ENCODE measurements around the gene SOX1. TPM values are rescaled to one million over a fixed set of nuclear protein-coding genes. Genes with fewer than 3 reads are reported as not detected.

Gene SOX1
- polyA plus RNA-seq, 1 of the 3 experiments (the other 2 are of a cell fraction) = not detected

DNA sequence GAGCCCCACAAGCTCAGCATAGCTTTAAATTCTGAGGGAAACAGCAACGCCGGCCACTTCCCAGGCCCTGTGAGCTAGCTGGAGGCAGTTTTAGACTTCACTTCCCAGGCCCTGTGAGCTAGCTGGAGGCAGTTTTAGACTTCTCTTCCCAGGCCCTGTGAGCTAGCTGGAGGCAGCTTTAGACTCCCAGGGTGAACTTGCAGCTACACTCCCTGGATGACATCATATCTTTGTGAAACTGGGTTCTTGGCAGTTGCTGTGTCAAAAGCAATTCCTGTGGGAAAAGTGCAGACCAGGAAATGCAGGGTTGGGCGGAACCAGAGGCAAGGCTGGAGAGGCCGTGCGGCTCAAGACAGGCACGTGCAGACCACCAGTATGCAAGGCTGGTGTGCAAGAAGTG lies 12.7 kb downstream of the SOX1 start:
- peaks cover under 1% of the 10 kb centered on the region; the same call in 1 of the 2 replicates for H3K9me3 ChIP-seq
- no peaks in the 10 kb centered on the region for H3K9me2 ChIP-seq
- H4K20me1 ChIP-seq (ENCODE audit: insufficient read depth) = no peaks in the 10 kb centered on the region
- H2AFZ ChIP-seq (ENCODE audit: low read depth) = no peak overlapping the region
- H3K79me2 ChIP-seq (ENCODE audit: insufficient read depth) = no peaks in the 10 kb centered on the region
- POLR2A ChIA-PET = no interaction called here
- H3K4me3 ChIP-seq (ENCODE audit: low read depth in 2 of 2, low read length in 1 of 2) = no peak overlapping the region
- CTCF ChIA-PET = no interaction called here
- no peak for DNase-seq
- H3K27me3 ChIP-seq (ENCODE audit: insufficient read depth) = peaks cover 39% of the 10 kb centered on the region
- no peaks in the 10 kb centered on the region for H3K4me1 ChIP-seq (ENCODE audit: control insufficient read depth in 1 of 2, insufficient read depth in 2 of 2, low read depth in 1 of 2, low read length in 1 of 2)
- no peaks in the 10 kb centered on the region for H3F3A ChIP-seq (replicated peaks; ENCODE audit: insufficient read depth)
- H3K36me3 ChIP-seq (replicated peaks in 1 of 2; ENCODE audit: control insufficient read depth in 1 of 2, insufficient read depth in 2 of 2, low read length in 1 of 2) = no peaks in the 10 kb centered on the region
- H3K4me2 ChIP-seq = no peak overlapping the region
- H3K9ac ChIP-seq = no peak overlapping the region
- TF ChIP-seq SMC3 (IDR thresholded peaks at IDR 0.05; ENCODE audit: low read depth, low read length) (no peak), POLR2AphosphoS5 (IDR thresholded peaks at IDR 0.05; ENCODE audit: low read depth, low read length) (no peak), EZH2phosphoT487 (IDR thresholded peaks at IDR 0.05; ENCODE audit: borderline replicate concordance, low read depth) (no peak), USF2 (IDR thresholded peaks at IDR 0.05; ENCODE audit: borderline replicate concordance, low read depth, low read length) (no peak), FOXM1 (IDR thresholded peaks at IDR 0.05; ENCODE audit: low read depth) (no peak), RXRA (IDR thresholded peaks at IDR 0.05; ENCODE audit: borderline replicate concordance, low read depth) (no peak)
- no peak overlapping the region for H3K27ac ChIP-seq (ENCODE audit: low read depth in 2 of 2, low read length in 1 of 2)
- WGBS (ENCODE audit: low lambda C conversion rate) = 23% methylated on average over 4 of the region's 6 CpGs

DNA sequence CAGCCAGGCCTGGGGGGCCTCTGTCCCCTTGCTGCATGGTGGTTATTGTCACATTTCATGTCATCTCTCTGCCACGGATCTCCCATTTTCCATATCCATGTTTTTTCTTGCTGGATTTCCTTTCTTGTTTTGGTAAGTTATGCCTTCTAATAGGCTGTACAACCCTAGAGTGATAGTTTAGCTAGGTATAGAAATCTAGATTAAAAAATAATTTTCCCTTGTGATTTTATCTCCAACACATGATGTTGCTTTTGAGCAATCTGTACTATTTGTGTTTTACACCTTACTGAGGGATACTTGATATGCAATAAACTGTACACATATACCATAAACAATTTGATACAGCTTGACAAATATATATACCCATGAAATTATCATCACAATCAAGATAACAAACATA lies 17.0 kb downstream of the SOX1 start:
- no peak overlapping the region for H3K9ac ChIP-seq
- peaks cover 10% of the 10 kb centered on the region; the same call in 1 of the 2 replicates for H3K27me3 ChIP-seq (ENCODE audit: insufficient read depth)
- no peaks in the 10 kb centered on the region for H3K79me2 ChIP-seq (ENCODE audit: insufficient read depth)
- H3K27ac ChIP-seq (ENCODE audit: low read depth in 2 of 2, low read length in 1 of 2) = no peak overlapping the region
- WGBS (ENCODE audit: low lambda C conversion rate) = 0% methylated on average over 1 of the region's 1 CpG
- H3K4me2 ChIP-seq = no peak overlapping the region
- TF ChIP-seq FOSL2 (IDR thresholded peaks at IDR 0.05; ENCODE audit: borderline replicate concordance, low read depth) (no peak), RCOR1 (IDR thresholded peaks at IDR 0.05; ENCODE audit: low read length) (no peak), MXI1 (IDR thresholded peaks at IDR 0.05; ENCODE audit: low read depth, low read length) (no peak), ELF1 (IDR thresholded peaks at IDR 0.05) (no peak), TCF12 (IDR thresholded peaks at IDR 0.05) (no peak), USF2 (IDR thresholded peaks at IDR 0.05; ENCODE audit: borderline replicate concordance, low read depth, low read length) (no peak), POLR2AphosphoS5 (IDR thresholded peaks at IDR 0.05; ENCODE audit: low read depth, low read length) (no peak)
- TF ChIP-seq, protein P1, sequence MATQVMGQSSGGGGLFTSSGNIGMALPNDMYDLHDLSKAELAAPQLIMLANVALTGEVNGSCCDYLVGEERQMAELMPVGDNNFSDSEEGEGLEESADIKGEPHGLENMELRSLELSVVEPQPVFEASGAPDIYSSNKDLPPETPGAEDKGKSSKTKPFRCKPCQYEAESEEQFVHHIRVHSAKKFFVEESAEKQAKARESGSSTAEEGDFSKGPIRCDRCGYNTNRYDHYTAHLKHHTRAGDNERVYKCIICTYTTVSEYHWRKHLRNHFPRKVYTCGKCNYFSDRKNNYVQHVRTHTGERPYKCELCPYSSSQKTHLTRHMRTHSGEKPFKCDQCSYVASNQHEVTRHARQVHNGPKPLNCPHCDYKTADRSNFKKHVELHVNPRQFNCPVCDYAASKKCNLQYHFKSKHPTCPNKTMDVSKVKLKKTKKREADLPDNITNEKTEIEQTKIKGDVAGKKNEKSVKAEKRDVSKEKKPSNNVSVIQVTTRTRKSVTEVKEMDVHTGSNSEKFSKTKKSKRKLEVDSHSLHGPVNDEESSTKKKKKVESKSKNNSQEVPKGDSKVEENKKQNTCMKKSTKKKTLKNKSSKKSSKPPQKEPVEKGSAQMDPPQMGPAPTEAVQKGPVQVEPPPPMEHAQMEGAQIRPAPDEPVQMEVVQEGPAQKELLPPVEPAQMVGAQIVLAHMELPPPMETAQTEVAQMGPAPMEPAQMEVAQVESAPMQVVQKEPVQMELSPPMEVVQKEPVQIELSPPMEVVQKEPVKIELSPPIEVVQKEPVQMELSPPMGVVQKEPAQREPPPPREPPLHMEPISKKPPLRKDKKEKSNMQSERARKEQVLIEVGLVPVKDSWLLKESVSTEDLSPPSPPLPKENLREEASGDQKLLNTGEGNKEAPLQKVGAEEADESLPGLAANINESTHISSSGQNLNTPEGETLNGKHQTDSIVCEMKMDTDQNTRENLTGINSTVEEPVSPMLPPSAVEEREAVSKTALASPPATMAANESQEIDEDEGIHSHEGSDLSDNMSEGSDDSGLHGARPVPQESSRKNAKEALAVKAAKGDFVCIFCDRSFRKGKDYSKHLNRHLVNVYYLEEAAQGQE (IDR thresholded peaks at IDR 0.05; ENCODE audit: low read depth, low read length) = no peak
- H3K4me1 ChIP-seq (ENCODE audit: control insufficient read depth in 1 of 2, insufficient read depth in 2 of 2, low read depth in 1 of 2, low read length in 1 of 2) = no peaks in the 10 kb centered on the region
- no peak for DNase-seq
- no peaks in the 10 kb centered on the region for H4K20me1 ChIP-seq (ENCODE audit: insufficient read depth)
- POLR2A ChIA-PET = no interaction called here
- H3K36me3 ChIP-seq (replicated peaks in 1 of 2; ENCODE audit: control insufficient read depth in 1 of 2, insufficient read depth in 2 of 2, low read length in 1 of 2) = no peaks in the 10 kb centered on the region
- peaks cover 7% of the 10 kb centered on the region; the same call in 1 of the 2 replicates for H3K9me3 ChIP-seq
- H2AFZ ChIP-seq (ENCODE audit: low read depth) = no peak overlapping the region
- H3K9me2 ChIP-seq = no peaks in the 10 kb centered on the region
- CTCF ChIA-PET = interaction anchor here (1.5 kb wide), 1 partner anchor 13 kb away, joined by 4 read pairs; no protein-coding TSS in a partner anchor
- no peaks in the 10 kb centered on the region for H3F3A ChIP-seq (replicated peaks; ENCODE audit: insufficient read depth)
- H3K4me3 ChIP-seq (ENCODE audit: low read depth in 2 of 2, low read length in 1 of 2) = no peak overlapping the region
